Gastrocnemius medialis (tissue), 4 donors: Measurements from ENCODE around the gene PRDM16.

ENCODE experiments used
- POLR2A ChIP-seq, 2 donors: fragments of 450-650 bp; IDR thresholded peaks; one replicate each; pipeline ENCODE4 v1.6.1; 2017; ENCODE audit warnings: antibody characterized with exemption in 2 of 2, mild to moderate bottlenecking in 2 of 2, moderate library complexity in 2 of 2
- TF ChIP-seq, protein P1 (sequence below), 5 experiments: fragments of 450-650 bp in 3 of 5; fragments of 200-600 bp in 2 of 5; sonication (generic) in 2 of 5; IDR thresholded peaks in 4 of 5; conservative IDR thresholded peaks in 1 of 5; 1 replicate in 4 of 5; 2 replicates in 1 of 5; pipeline ENCODE4 v1.5.1; 2016 to 2019; ENCODE audit warnings: antibody characterized with exemption in 5 of 5, mild to moderate bottlenecking in 3 of 5, moderate library complexity in 3 of 5

DNA sequence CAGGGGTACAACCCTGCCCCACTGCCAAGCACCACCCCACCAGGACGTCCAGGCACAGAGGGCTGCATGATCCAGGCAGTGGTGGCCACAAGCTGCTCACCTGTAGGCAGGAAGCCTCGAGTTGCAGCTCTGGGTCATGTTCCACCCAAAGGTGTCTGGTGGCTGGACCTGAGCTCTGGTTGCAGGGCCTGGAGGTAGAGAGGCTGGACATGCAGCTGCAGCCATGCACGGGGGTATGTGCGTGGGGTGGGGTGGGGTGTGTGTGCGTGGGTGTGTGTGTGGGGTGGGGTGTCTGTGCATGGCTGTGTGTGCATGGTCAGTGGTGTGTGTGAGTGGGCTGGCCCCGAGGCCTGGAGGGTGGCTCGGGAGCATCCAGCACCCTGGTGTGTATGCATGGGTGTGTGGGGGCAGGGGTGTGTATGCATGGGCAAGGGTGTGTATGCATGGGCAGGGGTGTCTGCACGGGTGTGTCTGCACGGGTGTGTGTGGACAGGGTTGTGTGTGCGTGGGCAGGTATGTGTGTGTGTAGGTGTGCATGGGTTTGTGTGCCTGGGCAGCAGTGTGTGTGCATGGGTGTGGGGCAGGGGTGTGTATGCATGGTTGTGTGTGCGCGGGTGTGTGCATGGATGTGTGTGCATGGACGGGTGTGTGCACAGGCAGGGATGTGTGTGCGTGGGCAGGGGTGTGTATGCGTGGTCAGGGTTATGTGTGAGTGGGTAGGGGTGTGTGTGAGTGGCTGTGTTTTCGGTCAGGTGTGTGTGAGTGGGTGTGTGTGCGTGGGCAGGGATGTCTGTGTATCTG is 401.0 kb downstream of the PRDM16 start:
- TF ChIP-seq, protein P1, sequence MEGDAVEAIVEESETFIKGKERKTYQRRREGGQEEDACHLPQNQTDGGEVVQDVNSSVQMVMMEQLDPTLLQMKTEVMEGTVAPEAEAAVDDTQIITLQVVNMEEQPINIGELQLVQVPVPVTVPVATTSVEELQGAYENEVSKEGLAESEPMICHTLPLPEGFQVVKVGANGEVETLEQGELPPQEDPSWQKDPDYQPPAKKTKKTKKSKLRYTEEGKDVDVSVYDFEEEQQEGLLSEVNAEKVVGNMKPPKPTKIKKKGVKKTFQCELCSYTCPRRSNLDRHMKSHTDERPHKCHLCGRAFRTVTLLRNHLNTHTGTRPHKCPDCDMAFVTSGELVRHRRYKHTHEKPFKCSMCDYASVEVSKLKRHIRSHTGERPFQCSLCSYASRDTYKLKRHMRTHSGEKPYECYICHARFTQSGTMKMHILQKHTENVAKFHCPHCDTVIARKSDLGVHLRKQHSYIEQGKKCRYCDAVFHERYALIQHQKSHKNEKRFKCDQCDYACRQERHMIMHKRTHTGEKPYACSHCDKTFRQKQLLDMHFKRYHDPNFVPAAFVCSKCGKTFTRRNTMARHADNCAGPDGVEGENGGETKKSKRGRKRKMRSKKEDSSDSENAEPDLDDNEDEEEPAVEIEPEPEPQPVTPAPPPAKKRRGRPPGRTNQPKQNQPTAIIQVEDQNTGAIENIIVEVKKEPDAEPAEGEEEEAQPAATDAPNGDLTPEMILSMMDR (IDR thresholded peaks at IDR 0.05 in 4 of 5, conservative IDR thresholded peaks at IDR 0.05 in 1 of 5): no peak
- TF ChIP-seq POLR2A (IDR thresholded peaks at IDR 0.05): no peak
